Measurements from ENCODE around the gene CDH26.

Gene CDH26

DNA sequence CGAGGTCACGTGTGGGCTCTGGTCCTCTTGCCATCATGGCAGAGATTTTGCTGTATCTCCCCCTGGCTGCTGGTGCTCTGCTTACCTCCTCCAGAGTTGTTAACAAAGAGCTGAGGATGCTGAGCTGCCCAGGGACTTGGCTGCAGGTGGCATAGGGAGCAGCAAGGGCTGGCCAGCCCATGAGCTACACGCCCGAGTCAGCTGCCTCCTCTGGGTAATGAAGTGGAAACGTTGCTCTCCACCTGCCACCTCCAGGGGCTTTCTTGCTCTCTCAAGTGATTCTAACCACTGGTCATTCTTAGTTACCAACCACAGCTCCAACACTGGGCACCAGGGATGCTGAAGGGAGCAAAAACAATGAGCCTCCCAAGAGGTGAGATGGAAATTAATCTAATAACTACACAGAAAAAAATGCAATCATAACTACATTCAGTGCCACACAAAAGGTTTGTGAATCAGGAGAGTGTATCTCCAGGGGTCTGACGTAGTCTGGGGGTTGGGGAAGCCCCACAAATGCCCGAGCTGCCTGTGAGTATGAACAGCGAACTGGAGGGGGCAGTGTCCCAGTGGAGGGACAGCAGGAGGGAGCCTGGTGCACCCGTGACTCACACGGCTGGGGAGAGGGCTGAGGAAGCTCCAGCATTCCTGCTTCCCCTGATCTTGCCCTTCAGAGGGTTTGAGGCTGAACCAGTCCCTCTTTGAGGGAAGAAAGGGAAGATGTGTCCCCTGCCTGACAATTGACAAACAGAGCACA is 78.7 kb downstream of the CDH26 start:
- no peak for DNase-seq (ENCODE audit: low read depth in 1 of 2, low spot score in 1 of 2)
- no peak overlapping the region for H3K4me3 ChIP-seq (replicated peaks; ENCODE audit: insufficient read depth, low read length)
- H3K27me3 ChIP-seq (ENCODE audit: insufficient read depth, poor library complexity, severe bottlenecking), result no peaks in the 10 kb centered on the region
- no peak overlapping the region for H3K27ac ChIP-seq (replicated peaks)
- TF ChIP-seq, protein P1, sequence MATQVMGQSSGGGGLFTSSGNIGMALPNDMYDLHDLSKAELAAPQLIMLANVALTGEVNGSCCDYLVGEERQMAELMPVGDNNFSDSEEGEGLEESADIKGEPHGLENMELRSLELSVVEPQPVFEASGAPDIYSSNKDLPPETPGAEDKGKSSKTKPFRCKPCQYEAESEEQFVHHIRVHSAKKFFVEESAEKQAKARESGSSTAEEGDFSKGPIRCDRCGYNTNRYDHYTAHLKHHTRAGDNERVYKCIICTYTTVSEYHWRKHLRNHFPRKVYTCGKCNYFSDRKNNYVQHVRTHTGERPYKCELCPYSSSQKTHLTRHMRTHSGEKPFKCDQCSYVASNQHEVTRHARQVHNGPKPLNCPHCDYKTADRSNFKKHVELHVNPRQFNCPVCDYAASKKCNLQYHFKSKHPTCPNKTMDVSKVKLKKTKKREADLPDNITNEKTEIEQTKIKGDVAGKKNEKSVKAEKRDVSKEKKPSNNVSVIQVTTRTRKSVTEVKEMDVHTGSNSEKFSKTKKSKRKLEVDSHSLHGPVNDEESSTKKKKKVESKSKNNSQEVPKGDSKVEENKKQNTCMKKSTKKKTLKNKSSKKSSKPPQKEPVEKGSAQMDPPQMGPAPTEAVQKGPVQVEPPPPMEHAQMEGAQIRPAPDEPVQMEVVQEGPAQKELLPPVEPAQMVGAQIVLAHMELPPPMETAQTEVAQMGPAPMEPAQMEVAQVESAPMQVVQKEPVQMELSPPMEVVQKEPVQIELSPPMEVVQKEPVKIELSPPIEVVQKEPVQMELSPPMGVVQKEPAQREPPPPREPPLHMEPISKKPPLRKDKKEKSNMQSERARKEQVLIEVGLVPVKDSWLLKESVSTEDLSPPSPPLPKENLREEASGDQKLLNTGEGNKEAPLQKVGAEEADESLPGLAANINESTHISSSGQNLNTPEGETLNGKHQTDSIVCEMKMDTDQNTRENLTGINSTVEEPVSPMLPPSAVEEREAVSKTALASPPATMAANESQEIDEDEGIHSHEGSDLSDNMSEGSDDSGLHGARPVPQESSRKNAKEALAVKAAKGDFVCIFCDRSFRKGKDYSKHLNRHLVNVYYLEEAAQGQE (IDR thresholded peaks at IDR 0.05; ENCODE audit: insufficient replicate concordance, low read depth), result no peak
- TF ChIP-seq GABPA (IDR thresholded peaks at IDR 0.05; ENCODE audit: low read depth) (no peak), SPI1 (IDR thresholded peaks at IDR 0.05; ENCODE audit: borderline replicate concordance, low read depth) (no peak), POLR2AphosphoS5 (IDR thresholded peaks at IDR 0.05; ENCODE audit: low read depth) (no peak)
- TF ChIP-seq, protein P2, sequence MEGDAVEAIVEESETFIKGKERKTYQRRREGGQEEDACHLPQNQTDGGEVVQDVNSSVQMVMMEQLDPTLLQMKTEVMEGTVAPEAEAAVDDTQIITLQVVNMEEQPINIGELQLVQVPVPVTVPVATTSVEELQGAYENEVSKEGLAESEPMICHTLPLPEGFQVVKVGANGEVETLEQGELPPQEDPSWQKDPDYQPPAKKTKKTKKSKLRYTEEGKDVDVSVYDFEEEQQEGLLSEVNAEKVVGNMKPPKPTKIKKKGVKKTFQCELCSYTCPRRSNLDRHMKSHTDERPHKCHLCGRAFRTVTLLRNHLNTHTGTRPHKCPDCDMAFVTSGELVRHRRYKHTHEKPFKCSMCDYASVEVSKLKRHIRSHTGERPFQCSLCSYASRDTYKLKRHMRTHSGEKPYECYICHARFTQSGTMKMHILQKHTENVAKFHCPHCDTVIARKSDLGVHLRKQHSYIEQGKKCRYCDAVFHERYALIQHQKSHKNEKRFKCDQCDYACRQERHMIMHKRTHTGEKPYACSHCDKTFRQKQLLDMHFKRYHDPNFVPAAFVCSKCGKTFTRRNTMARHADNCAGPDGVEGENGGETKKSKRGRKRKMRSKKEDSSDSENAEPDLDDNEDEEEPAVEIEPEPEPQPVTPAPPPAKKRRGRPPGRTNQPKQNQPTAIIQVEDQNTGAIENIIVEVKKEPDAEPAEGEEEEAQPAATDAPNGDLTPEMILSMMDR (IDR thresholded peaks at IDR 0.05; ENCODE audit: insufficient read depth, low read length), result no peak

DNA sequence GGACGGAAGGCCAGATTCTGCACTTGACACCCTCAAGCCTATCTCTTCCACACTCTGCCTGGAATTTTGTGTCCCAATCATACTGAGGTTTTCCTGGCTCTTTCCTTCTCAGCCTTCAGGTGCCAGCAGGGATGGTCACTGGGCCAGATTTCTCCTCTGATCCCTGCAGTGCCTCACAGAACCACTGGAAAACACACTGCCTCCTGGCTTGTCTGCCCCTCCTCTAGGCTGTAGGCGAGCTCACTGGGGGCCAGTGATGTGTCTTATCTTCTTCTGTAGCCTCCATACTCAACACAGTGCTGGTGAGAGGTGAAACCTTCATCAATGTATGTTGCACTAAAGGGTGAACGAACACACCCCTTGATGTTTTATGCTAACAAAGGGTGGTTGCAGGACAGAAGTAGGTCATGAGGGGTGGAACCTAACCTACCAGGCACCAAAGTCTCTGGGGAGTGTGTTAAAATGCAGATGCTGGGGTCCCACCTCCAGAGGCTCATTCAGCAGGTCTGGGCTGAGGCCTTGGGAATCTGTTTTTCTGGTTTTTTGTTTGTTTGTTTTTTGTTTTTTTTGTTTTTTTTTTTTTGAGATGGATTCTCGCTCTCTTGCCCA is 80.3 kb downstream of the CDH26 start:
- Histone ChIP-seq H3K4me3 (replicated peaks; ENCODE audit: insufficient read depth, low read length) (no peak overlapping the region), H3K27me3 (ENCODE audit: insufficient read depth, poor library complexity, severe bottlenecking) (no peaks in the 10 kb centered on the region), H3K27ac (replicated peaks) (no peak overlapping the region)
- TF ChIP-seq POLR2AphosphoS5 (IDR thresholded peaks at IDR 0.05; ENCODE audit: low read depth) (no peak), GABPA (IDR thresholded peaks at IDR 0.05; ENCODE audit: low read depth) (no peak), SPI1 (IDR thresholded peaks at IDR 0.05; ENCODE audit: borderline replicate concordance, low read depth) (no peak)
- TF ChIP-seq, protein P1 (IDR thresholded peaks at IDR 0.05; ENCODE audit: insufficient replicate concordance, low read depth), result no peak
- TF ChIP-seq, protein P2 (IDR thresholded peaks at IDR 0.05; ENCODE audit: insufficient read depth, low read length), result no peak
- DNase-seq (ENCODE audit: low read depth in 1 of 2, low spot score in 1 of 2), result no peak

DNA sequence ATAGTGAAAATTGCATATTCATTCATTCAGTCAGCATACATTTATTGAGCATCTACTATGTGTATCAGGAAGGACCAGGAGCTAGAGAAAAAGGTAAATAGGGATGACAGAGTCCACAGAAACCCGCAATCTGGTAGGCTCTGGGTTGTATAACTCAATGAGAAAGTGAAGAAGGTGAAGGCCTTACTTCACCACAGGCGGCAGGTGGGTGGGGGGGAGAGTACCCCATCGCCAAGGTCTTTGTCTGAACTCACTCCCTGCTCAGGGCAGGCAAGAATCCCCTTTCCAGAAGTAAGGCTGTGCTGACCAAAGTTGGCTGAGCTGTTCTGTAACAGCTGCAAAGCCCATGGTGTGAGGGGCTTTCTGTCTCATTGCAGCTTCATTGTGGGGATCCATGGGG is 81.3 kb downstream of the CDH26 start:
- no peak for DNase-seq (ENCODE audit: low read depth in 1 of 2, low spot score in 1 of 2)
- no peak overlapping the region for H3K27ac ChIP-seq (replicated peaks)
- no peak overlapping the region for H3K4me3 ChIP-seq (replicated peaks; ENCODE audit: insufficient read depth, low read length)
- TF ChIP-seq GABPA (IDR thresholded peaks at IDR 0.05; ENCODE audit: low read depth) (no peak), POLR2AphosphoS5 (IDR thresholded peaks at IDR 0.05; ENCODE audit: low read depth) (no peak), SPI1 (IDR thresholded peaks at IDR 0.05; ENCODE audit: borderline replicate concordance, low read depth) (no peak)
- TF ChIP-seq, protein P2 (IDR thresholded peaks at IDR 0.05; ENCODE audit: insufficient read depth, low read length), result no peak
- TF ChIP-seq, protein P1 (IDR thresholded peaks at IDR 0.05; ENCODE audit: insufficient replicate concordance, low read depth), result no peak
- no peaks in the 10 kb centered on the region for H3K27me3 ChIP-seq (ENCODE audit: insufficient read depth, poor library complexity, severe bottlenecking)
